PFSK-1 (cell line): ENCODE results near the gene PITPNM2.

Experiments
- FOXP2 ChIP-seq: optimal IDR thresholded peaks from 2 replicates; pipeline ENCODE3; 2011; ENCODE audit warnings: borderline replicate concordance, control low read depth, inconsistent platforms; ENCODE audit not compliant: insufficient read depth; ENCODE audit errors: extremely low read length, extremely low read depth
- POLR2AphosphoS5 ChIP-seq: IDR thresholded peaks from 2 replicates; pipeline ENCODE4 v1.6.1; 2012; ENCODE audit warnings: low read depth, mild to moderate bottlenecking, control low read depth, low read length, moderate library complexity
- REST ChIP-seq, 2 experiments: IDR thresholded peaks; 2 replicates each; pipeline versions ENCODE4 v1.6.1 to v1.8.0; 2011 to 2012; ENCODE audit warnings: low read depth in 2 of 2, low read length in 2 of 2, control low read depth in 1 of 2, inconsistent platforms in 1 of 2, mild to moderate bottlenecking in 1 of 2, moderate library complexity in 1 of 2; ENCODE audit not compliant: insufficient read depth in 1 of 2
- SIN3A ChIP-seq: IDR thresholded peaks from 2 replicates; pipeline ENCODE4 v1.6.1; 2012; ENCODE audit warnings: mild to moderate bottlenecking, low read length, moderate library complexity, borderline replicate concordance; ENCODE audit not compliant: insufficient read depth
- TAF1 ChIP-seq: IDR thresholded peaks from 2 replicates; pipeline ENCODE4 v1.6.1; 2012; ENCODE audit warnings: low read length, control low read depth, borderline replicate concordance; ENCODE audit not compliant: insufficient read depth

PITPNM2 gene

GRCh38 chr12:123115409-123116121 is 35.3 kb downstream of the PITPNM2 start:
- TF ChIP-seq FOXP2 (no peak), TAF1 (no peak), SIN3A (no peak), REST (IDR thresholded peaks at IDR 0.05; ENCODE audit: insufficient read depth in 1 of 2, low read depth in 2 of 2, low read length in 2 of 2) (no peak), POLR2AphosphoS5 (no peak)

GRCh38 chr12:123114304-123115083 is 36.4 kb downstream of the PITPNM2 start:
- TF ChIP-seq POLR2AphosphoS5: no peak
- no peak for TF ChIP-seq FOXP2
- no peak for TF ChIP-seq SIN3A
- TF ChIP-seq TAF1: no peak
- TF ChIP-seq REST (IDR thresholded peaks at IDR 0.05; ENCODE audit: insufficient read depth in 1 of 2, low read depth in 2 of 2, low read length in 2 of 2): no peak

- no peak for TF ChIP-seq REST (IDR thresholded peaks at IDR 0.05; ENCODE audit: insufficient read depth in 1 of 2, low read depth in 2 of 2, low read length in 2 of 2)
- TF ChIP-seq FOXP2: no peak
- TF ChIP-seq SIN3A: no peak
- TF ChIP-seq TAF1: no peak
- TF ChIP-seq POLR2AphosphoS5: no peak
Measured at GRCh38 chr12:123113026-123113425, 37.9 kb downstream of the PITPNM2 start.

GRCh38 chr12:123111498-123112165 is 39.3 kb downstream of the PITPNM2 start:
- TF ChIP-seq TAF1: no peak
- TF ChIP-seq SIN3A: no peak
- no peak for TF ChIP-seq POLR2AphosphoS5
- no peak for TF ChIP-seq REST (IDR thresholded peaks at IDR 0.05; ENCODE audit: insufficient read depth in 1 of 2, low read depth in 2 of 2, low read length in 2 of 2)
- no peak for TF ChIP-seq FOXP2
